ENCODE results near the gene VAMP8. TPM values are rescaled to one million over a fixed set of nuclear protein-coding genes. Genes with fewer than 3 reads are reported as not detected.
A peak's percentile ranks its signal among the peaks of the same experiment; 100 is the strongest.

The VAMP8 gene
- total and polyA plus RNA-seq, 10 of the 15 experiments (the other 5 are each of a cell fraction or from before 2014, with no cell fraction given): 93.6 to 744 (median 217) TPM

- TF ChIP-seq IRF5 (IDR thresholded peaks at IDR 0.05; ENCODE audit: borderline replicate concordance): no peak
- no peak for TF ChIP-seq PBX3 (IDR thresholded peaks at IDR 0.05; ENCODE audit: insufficient replicate concordance, low read depth, low read length)
- TF ChIP-seq ASH2L (IDR thresholded peaks at IDR 0.05; ENCODE audit: borderline replicate concordance, low read depth): no peak
- peak; percentile 90 for TF ChIP-seq RELB (IDR thresholded peaks at IDR 0.05; ENCODE audit: low read depth)
- TF ChIP-seq EED (IDR thresholded peaks at IDR 0.05; ENCODE audit: low read depth): no peak
- peak; percentile 28 for TF ChIP-seq SMAD1 (IDR thresholded peaks at IDR 0.05; ENCODE audit: low read depth, partially characterized antibody)
- no peak for TF ChIP-seq HDGF (IDR thresholded peaks at IDR 0.05)
- TF ChIP-seq TCF12 (IDR thresholded peaks at IDR 0.05; ENCODE audit: low read depth, low read length): no peak
- TF ChIP-seq ZNF207 (IDR thresholded peaks at IDR 0.05; ENCODE audit: borderline replicate concordance): no peak
- no peak for TF ChIP-seq CBX3 (IDR thresholded peaks at IDR 0.05; ENCODE audit: borderline replicate concordance, low read depth)
- TF ChIP-seq SUPT20H (IDR thresholded peaks at IDR 0.05; ENCODE audit: borderline replicate concordance, control insufficient read depth, low read depth, low read length): no peak
- TF ChIP-seq IRF3 (IDR thresholded peaks at IDR 0.05): no peak
- TF ChIP-seq CBFB (IDR thresholded peaks at IDR 0.05; ENCODE audit: low read depth): peak; percentile 31; the same call in 1 of the 2 replicates
- no peak for TF ChIP-seq REST (IDR thresholded peaks at IDR 0.05; ENCODE audit: low read depth, low read length)
- peak; percentile 61 for TF ChIP-seq ZZZ3 (IDR thresholded peaks at IDR 0.05; ENCODE audit: control insufficient read depth, insufficient read length, low read depth)
- TF ChIP-seq CHD1 (IDR thresholded peaks at IDR 0.05; ENCODE audit: low read depth, low read length): no peak
- TF ChIP-seq TCF7 (IDR thresholded peaks at IDR 0.05; ENCODE audit: borderline replicate concordance): no peak
- TF ChIP-seq NKRF (conservative IDR thresholded peaks at IDR 0.05): peak; percentile 85
Measured at GRCh38 chr2:85611705-85612587, 34.6 kb downstream of the VAMP8 start, which contains the start of gene C2orf68 (continued).

All from GM12878 (cell line).